H1 (cell line): ENCODE data around the gene HERC4. TPM values are rescaled to one million over a fixed set of nuclear protein-coding genes. Genes with fewer than 3 reads are reported as not detected.
A peak's percentile ranks its signal among the peaks of the same experiment; 100 is the strongest.

Experiments used
- CTCF ChIA-PET: fragments of 300-600 bp; sonication (Branson Sonifier 250); formaldehyde crosslinking; loops from one replicate; lab custom pipeline; 2021; ENCODE audit not compliant: partially characterized antibody; lab: Charles Lee
- POLR2A ChIA-PET: fragments of 300-600 bp; sonication (Branson Sonifier 250); formaldehyde crosslinking; loops from one replicate; lab custom pipeline; 2021; ENCODE audit warnings: inconsistent platforms; ENCODE audit not compliant: partially characterized antibody; lab: Charles Lee
- DNase-seq, 2 experiments: peaks; one replicate each; pipeline versions ENCODE4 v3.0.0 to v3.0.0-alpha.2; 2010 to 2022; ENCODE audit warnings: low spot score in 2 of 2, low read depth in 1 of 2, mixed read lengths in 1 of 2
- FAIRE-seq: peaks from 2 replicates; lab custom pipeline; 2011; peaks lifted over from hg19 to GRCh38; lab: Jason Lieb, UNC
- H2AFZ ChIP-seq: 2 replicates; pipeline ENCODE4 v1.8.1; 2012; ENCODE audit warnings: low read length, inconsistent platforms
- H2AK5ac ChIP-seq: 2 replicates; pipeline ENCODE4 v1.6.1; 2013; ENCODE audit warnings: low read depth, low read length
- H2BK120ac ChIP-seq: replicated peaks from 2 replicates; pipeline ENCODE3; 2013; ENCODE audit warnings: low read depth, low read length, inconsistent platforms
- H2BK12ac ChIP-seq: 2 replicates; pipeline ENCODE4 v1.6.1; 2013; ENCODE audit warnings: low read depth, low read length
- H2BK15ac ChIP-seq: 2 replicates; pipeline ENCODE4 v1.6.1; 2013; ENCODE audit warnings: low read length
- H2BK20ac ChIP-seq: 2 replicates; pipeline ENCODE4 v1.6.1; 2013; ENCODE audit warnings: low read length
- H2BK5ac ChIP-seq: 2 replicates; pipeline ENCODE4 v1.6.1; 2013; ENCODE audit warnings: low read depth, low read length
- H3K14ac ChIP-seq: 2 replicates; pipeline ENCODE4 v1.6.1; 2013; ENCODE audit warnings: inconsistent platforms; ENCODE audit not compliant: insufficient read length
- H3K18ac ChIP-seq: 2 replicates; pipeline ENCODE4 v1.6.1; 2013; ENCODE audit warnings: low read length; ENCODE audit errors: extremely low read depth
- H3K23ac ChIP-seq: 2 replicates; pipeline ENCODE4 v1.6.1; 2013; ENCODE audit warnings: inconsistent platforms; ENCODE audit not compliant: insufficient read length
- H3K23me2 ChIP-seq: 2 replicates; pipeline ENCODE4 v1.6.1; 2013; ENCODE audit warnings: low read depth, low read length
- H3K27ac ChIP-seq: 2 replicates; pipeline ENCODE4 v1.6.1; 2011; ENCODE audit warnings: low read depth, low read length, inconsistent platforms
- H3K27me3 ChIP-seq, 4 experiments: replicated peaks in 1 of 4; 1 replicate in 1 of 4; 2 replicates in 3 of 4; pipeline versions ENCODE4 v1.6.1 to v1.8.1; 2011 to 2013; ENCODE audit warnings: low read length in 3 of 4, mild to moderate bottlenecking in 3 of 4, inconsistent platforms in 2 of 4, mixed read lengths in 2 of 4, moderate library complexity in 1 of 4; ENCODE audit not compliant: control insufficient read depth in 3 of 4, insufficient read depth in 3 of 4; ENCODE audit errors: extremely low read depth in 1 of 4
- H3K36me3 ChIP-seq, 4 experiments: 2 replicates each; pipeline versions ENCODE4 v1.6.1 to v1.8.1; 2011 to 2013; ENCODE audit warnings: mild to moderate bottlenecking in 4 of 4, low read length in 3 of 4, moderate library complexity in 2 of 4, control low read depth in 1 of 4, inconsistent platforms in 1 of 4; ENCODE audit not compliant: insufficient read depth in 4 of 4, control insufficient read depth in 2 of 4
- H3K4ac ChIP-seq: replicated peaks from 2 replicates; pipeline ENCODE3; 2013; ENCODE audit warnings: low read length, low read depth, mixed read lengths, inconsistent platforms; ENCODE audit not compliant: insufficient read length
- H3K4me1 ChIP-seq, 4 experiments: replicated peaks in 1 of 4; 1 replicate in 1 of 4; 2 replicates in 3 of 4; pipeline versions ENCODE4 v1.6.1 to v1.8.1; 2011 to 2013; ENCODE audit warnings: low read length in 3 of 4, inconsistent platforms in 2 of 4, mixed read lengths in 1 of 4; ENCODE audit not compliant: insufficient read depth in 4 of 4, control insufficient read depth in 3 of 4
- H3K4me2 ChIP-seq, 2 experiments: 2 replicates each; pipeline versions ENCODE4 v1.6.1 to v1.8.1; 2011 to 2013; ENCODE audit warnings: low read depth in 2 of 2, low read length in 2 of 2, control low read depth in 1 of 2, inconsistent platforms in 1 of 2, mild to moderate bottlenecking in 1 of 2; ENCODE audit not compliant: insufficient read depth in 1 of 2
- H3K4me3 ChIP-seq, 4 experiments: fragments of 200-600, 300-600 bp in 1 of 4; sonication (generic), shearing (Covaris generic), sonication (Bioruptor Twin) in 1 of 4; 2 replicates each; pipeline versions ENCODE4 v1.5.1 to v1.8.1; 2011 to 2016; ENCODE audit warnings: low read length in 4 of 4, low read depth in 3 of 4, control low read depth in 2 of 4, inconsistent platforms in 2 of 4, mild to moderate bottlenecking in 2 of 4, mixed read lengths in 1 of 4, moderate library complexity in 1 of 4; ENCODE audit not compliant: insufficient read depth in 2 of 4; ENCODE audit errors: extremely low read depth in 1 of 4
- H3K56ac ChIP-seq: replicated peaks from 2 replicates; pipeline ENCODE3; 2013; ENCODE audit warnings: low read depth, mild to moderate bottlenecking, mixed read lengths, low read length, inconsistent platforms; ENCODE audit not compliant: insufficient read length
- H3K79me1 ChIP-seq: 2 replicates; pipeline ENCODE4 v1.6.1; 2013; ENCODE audit warnings: low read depth, low read length, control low read depth
- H3K79me2 ChIP-seq, 2 experiments: 2 replicates each; pipeline versions ENCODE4 v1.6.1 to v1.8.1; 2012 to 2013; ENCODE audit warnings: low read length in 2 of 2, mild to moderate bottlenecking in 2 of 2, inconsistent platforms in 1 of 2; ENCODE audit not compliant: insufficient read depth in 2 of 2, control insufficient read depth in 1 of 2
- H3K9ac ChIP-seq, 4 experiments: replicated peaks in 1 of 4; 1 replicate in 1 of 4; 2 replicates in 3 of 4; pipeline versions ENCODE4 v1.6.1 to v1.8.1; 2011 to 2013; ENCODE audit warnings: low read depth in 3 of 4, low read length in 3 of 4, control low read depth in 2 of 4, mild to moderate bottlenecking in 2 of 4, moderate library complexity in 2 of 4, inconsistent platforms in 1 of 4; ENCODE audit errors: extremely low read depth in 1 of 4
- H3K9me3 ChIP-seq, 2 experiments: 2 replicates each; pipeline versions ENCODE4 v1.6.1 to v1.8.1; 2012 to 2013; ENCODE audit warnings: mild to moderate bottlenecking in 2 of 2, moderate library complexity in 2 of 2, control low read depth in 1 of 2, inconsistent platforms in 1 of 2, low read depth in 1 of 2, low read length in 1 of 2, mixed read lengths in 1 of 2; ENCODE audit not compliant: insufficient read depth in 2 of 2
- H4K20me1 ChIP-seq, 2 experiments: replicated peaks in 1 of 2; 2 replicates each; pipeline versions ENCODE3 to v1.8.1; 2011 to 2013; ENCODE audit warnings: inconsistent platforms in 2 of 2, low read length in 2 of 2, mild to moderate bottlenecking in 1 of 2; ENCODE audit not compliant: insufficient read depth in 2 of 2, control insufficient read depth in 1 of 2
- H4K5ac ChIP-seq: 2 replicates; pipeline ENCODE4 v1.6.1; 2013; ENCODE audit warnings: low read length, low read depth, mixed read lengths, inconsistent platforms; ENCODE audit not compliant: insufficient read length
- H4K8ac ChIP-seq: 2 replicates; pipeline ENCODE4 v1.8.0; 2013; ENCODE audit warnings: mild to moderate bottlenecking, moderate library complexity, low read length, inconsistent platforms; ENCODE audit not compliant: insufficient read depth; ENCODE audit errors: extremely low read depth
- H4K91ac ChIP-seq: replicated peaks from 2 replicates; pipeline ENCODE3; 2013; ENCODE audit warnings: low read length, mixed read lengths, inconsistent platforms; ENCODE audit not compliant: insufficient read length
- ATF3 ChIP-seq: IDR thresholded peaks from 2 replicates; pipeline ENCODE4 v1.6.1; 2011; ENCODE audit warnings: low read depth, mild to moderate bottlenecking, low read length; ENCODE audit not compliant: insufficient read depth
- CTBP2 ChIP-seq: IDR thresholded peaks from 2 replicates; pipeline ENCODE4 v1.7.0; 2011; ENCODE audit warnings: borderline replicate concordance, mild to moderate bottlenecking, moderate library complexity, mixed read lengths, low read length; ENCODE audit not compliant: insufficient read depth, insufficient read length
- FOSL1 ChIP-seq: IDR thresholded peaks from 2 replicates; pipeline ENCODE4 v1.6.1; 2011; ENCODE audit warnings: mild to moderate bottlenecking, low read depth, low read length, moderate library complexity; ENCODE audit not compliant: insufficient read depth
- GTF2F1 ChIP-seq: IDR thresholded peaks from 2 replicates; pipeline ENCODE4 v1.6.1; 2012; ENCODE audit warnings: low read depth, low read length, improper control_type of control experiment, borderline replicate concordance
- HDAC6 ChIP-seq: IDR thresholded peaks from one replicate; pipeline ENCODE4 v1.7.1; 2012; ENCODE audit warnings: low read depth, mild to moderate bottlenecking, inconsistent platforms, low read length, moderate library complexity
- JUN ChIP-seq: IDR thresholded peaks from 2 replicates; pipeline ENCODE4 v1.6.1; 2011; ENCODE audit warnings: low read depth, mild to moderate bottlenecking, improper control_type of control experiment, low read length
- KDM5A ChIP-seq: fragments of 200-600 bp; IDR thresholded peaks from 2 replicates; pipeline ENCODE4 v1.7.1; 2012; ENCODE audit warnings: mild to moderate bottlenecking, low read length, inconsistent platforms, mixed read lengths
- NRF1 ChIP-seq: IDR thresholded peaks from 2 replicates; pipeline ENCODE4 v1.6.1; 2011; ENCODE audit warnings: mild to moderate bottlenecking, low read depth, low read length, improper control_type of control experiment
- POLR2AphosphoS5 ChIP-seq: IDR thresholded peaks from 2 replicates; pipeline ENCODE4 v1.6.1; 2011; ENCODE audit warnings: low read depth, low read length
- RAD21 ChIP-seq, 2 experiments: IDR thresholded peaks in 1 of 2; conservative IDR thresholded peaks in 1 of 2; 2 replicates each; pipeline ENCODE4 v1.6.1; 2011; ENCODE audit warnings: low read depth in 2 of 2, low read length in 2 of 2, improper control_type of control experiment in 1 of 2, inconsistent platforms in 1 of 2, mild to moderate bottlenecking in 1 of 2, moderate library complexity in 1 of 2
- SP4 ChIP-seq: IDR thresholded peaks from 2 replicates; pipeline ENCODE4 v1.6.1; 2012; ENCODE audit warnings: low read length, inconsistent platforms
- TBP ChIP-seq: IDR thresholded peaks from 2 replicates; pipeline ENCODE4 v1.6.1; 2011; ENCODE audit warnings: low read depth, low read length, improper control_type of control experiment
- WGBS, 2 experiments: shearing (Covaris generic) in 1 of 2; methylation state at CpG; one replicate each; pipeline versions ENCODE4 v1.1.6 to v1.1.7; 2013 to 2015; ENCODE audit warnings: low lambda C conversion rate in 2 of 2, mixed read lengths in 2 of 2, inconsistent platforms in 1 of 2, low coverage in 1 of 2, missing lambda C conversion rate in 1 of 2; ENCODE audit not compliant: insufficient replicate concordance in 2 of 2, insufficient coverage in 1 of 2, insufficient read length in 1 of 2; ENCODE audit errors: extremely low coverage in 1 of 2, missing lambda C conversion rate in 1 of 2; 5-methylcytosine and 5-hydroxymethylcytosine counted together
- polyA plus RNA-seq, 7 experiments: library from polyadenylated mRNA; depleted of rRNA in 3 of 7; stranded (reverse) in 5 of 7; unstranded in 2 of 7; fragments of >200 nt in 5 of 7; fragments of 200-250 nt in 2 of 7; gene quantifications; 1 replicate in 5 of 7; 2 replicates in 1 of 7; 4 replicates in 1 of 7; pipeline versions ENCODE4 v1.2.1 to v1.2.3, GENCODE V29; 2011 to 2013; ENCODE audit warnings: missing spikeins in 2 of 7, mixed read lengths in 2 of 7
- total RNA-seq: library from RNA; stranded (reverse); fragmentation: NEBNext Ultra II Directional; extraction: Animal tissue kit (Norgen Biotek cat#: 25700); gene quantifications from 2 replicates; pipeline ENCODE4 v1.2.1, GENCODE V29; 2021

The HERC4 gene
- total and polyA plus RNA-seq, 2 of the 8 experiments (the other 6 are each of a cell fraction or from before 2014, with no cell fraction given) = 7.5 to 44.0 TPM

- Histone ChIP-seq H2BK15ac (0 out of 2 replicates have a peak overlapping the region, but pooled peaks have one; percentile 74), H3K4me1 (peaks cover 0 to 10% (median 2%) of the 10 kb centered on the region in 4 experiments; a peak in 2 of 7 replicates), H4K20me1 (peaks cover 0 to 3% of the 10 kb centered on the region in 2 experiments), H3K79me2 (peaks cover 0 to 39% of the 10 kb centered on the region in 2 experiments; a peak in 3 of 4 replicates), H3K23me2 (peaks cover 4% of the 10 kb centered on the region), H3K9me3 (no peaks in the 10 kb centered on the region), H4K8ac (no peak overlapping the region), H3K27ac (no peak overlapping the region), H3K27me3 (no peaks in the 10 kb centered on the region), H3K23ac (no peak overlapping the region), H3K79me1 (peaks cover 3% of the 10 kb centered on the region), H2BK12ac (no peak overlapping the region), H3K4me3 (peak overlapping the region; percentile 28 to 88 (median 58); a peak in 7 of 8 replicates), H2AK5ac (peak overlapping the region; percentile 79; the same call in 1 of the 2 replicates), H3K56ac (peak overlapping the region; percentile 42), H3K9ac (peak overlapping the region in 2 of 4 experiments; percentile 34 to 54; a peak in 4 of 7 replicates), H4K91ac (peak overlapping the region; percentile 83), H2AFZ (peak overlapping the region; percentile 97), H2BK5ac (no peak overlapping the region; the same call in 1 of the 2 replicates), H2BK120ac (peak overlapping the region; percentile 16), H3K18ac (peak overlapping the region; percentile 40; the same call in 1 of the 2 replicates), H2BK20ac (no peak overlapping the region), H4K5ac (peak overlapping the region; percentile 62), H3K14ac (no peak overlapping the region), H3K36me3 (peaks cover 0 to 18% (median 0%) of the 10 kb centered on the region in 4 experiments; a peak in 2 of 8 replicates), H3K4me2 (peak overlapping the region; percentile 65 to 68), H3K4ac (peak overlapping the region; percentile 62)
- FAIRE-seq = no peak
- ChIA-PET POLR2A (interaction anchor here (1.2 to 1.4 kb wide), 2 partner anchors 11 to 155 kb away, joined by 3 read pairs; no protein-coding TSS in a partner anchor), CTCF (interaction anchor here (0.6 to 1.4 kb wide), 3 partner anchors 8 to 81 kb away, joined by 3 read pairs; no protein-coding TSS in a partner anchor)
- no peak for DNase-seq
- 30% methylated on average over 3 of the region's 3 CpGs; no CpG with 5 or more reads in 1 of the 2 experiments for WGBS, 2 experiments
- TF ChIP-seq FOSL1 (no peak), POLR2AphosphoS5 (no peak), GTF2F1 (no peak), KDM5A (no peak), RAD21 (IDR thresholded peaks at IDR 0.05 in 1 of 2, conservative IDR thresholded peaks at IDR 0.05 in 1 of 2; ENCODE audit: low read depth in 2 of 2, low read length in 2 of 2) (no peak), SP4 (no peak), TBP (no peak), ATF3 (no peak), HDAC6 (no peak), CTBP2 (no peak), NRF1 (no peak), JUN (no peak)
Measured at GRCh38 chr10:68075550-68076004, 494 bp upstream of the HERC4 start.
